Dendritic cell treated with granulocyte-macrophage colony-stimulating factor and Interleukin-4, amounts not matched to agents 40 ng/mL and 50 ng/mL, for 4 days (primary cell): Measurements from ENCODE around the gene MFN2.

Experiments used
- H3K27ac Mint-ChIP-seq: one replicate; pipeline ENCODE4 v1.8.0; 2022; ENCODE audit warnings: mild to moderate bottlenecking, mixed read lengths
- H3K27me3 Mint-ChIP-seq: one replicate; pipeline ENCODE4 v1.8.0; 2022; ENCODE audit warnings: mild to moderate bottlenecking, mixed read lengths
- H3K36me3 Mint-ChIP-seq: one replicate; pipeline ENCODE4 v1.8.0; 2022; ENCODE audit warnings: low read depth, mixed read lengths
- H3K4me1 Mint-ChIP-seq: one replicate; pipeline ENCODE4 v1.8.0; 2022; ENCODE audit warnings: low read depth, mixed read lengths
- H3K4me3 Mint-ChIP-seq: one replicate; pipeline ENCODE4 v1.8.0; 2022; ENCODE audit warnings: mild to moderate bottlenecking, moderate library complexity, mixed read lengths
- H3K9me3 Mint-ChIP-seq: one replicate; pipeline ENCODE4 v1.8.0; 2022; ENCODE audit warnings: mixed read lengths
- intact Hi-C: fragments of 100-400 bp; cut with micrococcal nuclease; formaldehyde crosslinking; loops from one replicate; pipeline ENCODE4 v1.15.0; 2022

Gene MFN2

GRCh38 chr1:11946647-11947046 is 33.6 kb upstream of the MFN2 start:
- intact Hi-C loops, result no loop called here
- Mint-ChIP-seq H3K9me3 (peaks cover 19% of the 10 kb centered on the region), H3K36me3 (peaks cover 97% of the 10 kb centered on the region), H3K4me1 (no peaks in the 10 kb centered on the region), H3K27me3 (no peaks in the 10 kb centered on the region), H3K27ac (no peak overlapping the region), H3K4me3 (no peak overlapping the region)

- Mint-ChIP-seq H3K27me3 (no peaks in the 10 kb centered on the region), H3K9me3 (peaks cover 19% of the 10 kb centered on the region), H3K4me1 (no peaks in the 10 kb centered on the region), H3K27ac (no peak overlapping the region), H3K36me3 (peaks cover 100% of the 10 kb centered on the region), H3K4me3 (no peak overlapping the region)
- intact Hi-C loops, result no loop called here
Measured at GRCh38 chr1:11948822-11949458, 31.3 kb upstream of the MFN2 start.

- peaks cover 9% of the 10 kb centered on the region for H3K9me3 Mint-ChIP-seq
- no peak overlapping the region for H3K4me3 Mint-ChIP-seq
- no peaks in the 10 kb centered on the region for H3K27me3 Mint-ChIP-seq
- peaks cover 100% of the 10 kb centered on the region for H3K36me3 Mint-ChIP-seq
- H3K4me1 Mint-ChIP-seq, result no peaks in the 10 kb centered on the region
- intact Hi-C loops, result no loop called here
- no peak overlapping the region for H3K27ac Mint-ChIP-seq
Measured at GRCh38 chr1:11951901-11952300, 28.3 kb upstream of the MFN2 start.

- no peaks in the 10 kb centered on the region for H3K4me1 Mint-ChIP-seq
- no peak overlapping the region for H3K27ac Mint-ChIP-seq
- H3K9me3 Mint-ChIP-seq, result peaks cover 9% of the 10 kb centered on the region
- peaks cover 100% of the 10 kb centered on the region for H3K36me3 Mint-ChIP-seq
- intact Hi-C loops, result no loop called here
- H3K27me3 Mint-ChIP-seq, result no peaks in the 10 kb centered on the region
- no peak overlapping the region for H3K4me3 Mint-ChIP-seq
Measured at GRCh38 chr1:11952455-11953109, 27.7 kb upstream of the MFN2 start.

- no peak overlapping the region for H3K4me3 Mint-ChIP-seq
- no peak overlapping the region for H3K27ac Mint-ChIP-seq
- peaks cover 100% of the 10 kb centered on the region for H3K36me3 Mint-ChIP-seq
- peaks cover 5% of the 10 kb centered on the region for H3K4me1 Mint-ChIP-seq
- H3K27me3 Mint-ChIP-seq, result no peaks in the 10 kb centered on the region
- no peaks in the 10 kb centered on the region for H3K9me3 Mint-ChIP-seq
- intact Hi-C loops, result no loop called here
Measured at GRCh38 chr1:11955221-11955620, 25.0 kb upstream of the MFN2 start.

- intact Hi-C loops, result no loop called here
- peaks cover 16% of the 10 kb centered on the region for H3K4me1 Mint-ChIP-seq
- H3K36me3 Mint-ChIP-seq, result peaks cover 89% of the 10 kb centered on the region
- H3K9me3 Mint-ChIP-seq, result no peaks in the 10 kb centered on the region
- no peaks in the 10 kb centered on the region for H3K27me3 Mint-ChIP-seq
- H3K27ac Mint-ChIP-seq, result no peak overlapping the region
- H3K4me3 Mint-ChIP-seq, result no peak overlapping the region
Measured at GRCh38 chr1:11957398-11957797, 22.8 kb upstream of the MFN2 start.

GRCh38 chr1:11957897-11958296 is 22.3 kb upstream of the MFN2 start:
- Mint-ChIP-seq H3K36me3 (peaks cover 88% of the 10 kb centered on the region), H3K4me1 (peaks cover 16% of the 10 kb centered on the region), H3K9me3 (no peaks in the 10 kb centered on the region), H3K27me3 (no peaks in the 10 kb centered on the region), H3K27ac (no peak overlapping the region), H3K4me3 (no peak overlapping the region)
- intact Hi-C loops, result no loop called here

GRCh38 chr1:11960276-11960675 is 20.0 kb upstream of the MFN2 start:
- H3K9me3 Mint-ChIP-seq, result no peaks in the 10 kb centered on the region
- intact Hi-C loops, result no loop called here
- H3K36me3 Mint-ChIP-seq, result peaks cover 88% of the 10 kb centered on the region
- peak overlapping the region; percentile 81 for H3K27ac Mint-ChIP-seq
- no peak overlapping the region for H3K4me3 Mint-ChIP-seq
- no peaks in the 10 kb centered on the region for H3K27me3 Mint-ChIP-seq
- peaks cover 16% of the 10 kb centered on the region for H3K4me1 Mint-ChIP-seq

- H3K27ac Mint-ChIP-seq, result peak overlapping the region; percentile 81
- H3K27me3 Mint-ChIP-seq, result no peaks in the 10 kb centered on the region
- H3K36me3 Mint-ChIP-seq, result peaks cover 88% of the 10 kb centered on the region
- H3K4me3 Mint-ChIP-seq, result no peak overlapping the region
- H3K9me3 Mint-ChIP-seq, result no peaks in the 10 kb centered on the region
- H3K4me1 Mint-ChIP-seq, result peaks cover 16% of the 10 kb centered on the region
- intact Hi-C loops, result no loop called here
Measured at GRCh38 chr1:11960715-11961114, 19.5 kb upstream of the MFN2 start.

GRCh38 chr1:11961230-11961629 is 19.0 kb upstream of the MFN2 start:
- H3K27me3 Mint-ChIP-seq, result no peaks in the 10 kb centered on the region
- no peaks in the 10 kb centered on the region for H3K9me3 Mint-ChIP-seq
- H3K27ac Mint-ChIP-seq, result peak overlapping the region; percentile 81
- H3K4me3 Mint-ChIP-seq, result no peak overlapping the region
- peaks cover 88% of the 10 kb centered on the region for H3K36me3 Mint-ChIP-seq
- intact Hi-C loops, result no loop called here
- peaks cover 16% of the 10 kb centered on the region for H3K4me1 Mint-ChIP-seq

- H3K4me3 Mint-ChIP-seq, result no peak overlapping the region
- H3K27me3 Mint-ChIP-seq, result no peaks in the 10 kb centered on the region
- peak overlapping the region; percentile 26 for H3K27ac Mint-ChIP-seq
- H3K36me3 Mint-ChIP-seq, result peaks cover 84% of the 10 kb centered on the region
- intact Hi-C loops, result no loop called here
- no peaks in the 10 kb centered on the region for H3K9me3 Mint-ChIP-seq
- peaks cover 25% of the 10 kb centered on the region for H3K4me1 Mint-ChIP-seq
Measured at GRCh38 chr1:11963622-11964021, 16.6 kb upstream of the MFN2 start.

- peaks cover 84% of the 10 kb centered on the region for H3K36me3 Mint-ChIP-seq
- H3K9me3 Mint-ChIP-seq, result no peaks in the 10 kb centered on the region
- intact Hi-C loops, result no loop called here
- no peak overlapping the region for H3K4me3 Mint-ChIP-seq
- peaks cover 25% of the 10 kb centered on the region for H3K4me1 Mint-ChIP-seq
- no peak overlapping the region for H3K27ac Mint-ChIP-seq
- H3K27me3 Mint-ChIP-seq, result no peaks in the 10 kb centered on the region
Measured at GRCh38 chr1:11964656-11965055, 15.6 kb upstream of the MFN2 start.

GRCh38 chr1:11967028-11967547 is 13.2 kb upstream of the MFN2 start:
- peak overlapping the region; percentile 15 for H3K27ac Mint-ChIP-seq

GRCh38 chr1:11970441-11971185 is 9.6 kb upstream of the MFN2 start:
- no peaks in the 10 kb centered on the region for H3K9me3 Mint-ChIP-seq

More at GRCh38 chr1:11967028-11967547, 13.2 kb upstream of the MFN2 start:
- intact Hi-C loops, result no loop called here
- Mint-ChIP-seq H3K27me3 (no peaks in the 10 kb centered on the region), H3K4me1 (peaks cover 15% of the 10 kb centered on the region), H3K36me3 (peaks cover 89% of the 10 kb centered on the region), H3K4me3 (no peak overlapping the region), H3K9me3 (no peaks in the 10 kb centered on the region)

More at GRCh38 chr1:11970441-11971185, 9.6 kb upstream of the MFN2 start:
- H3K4me3 Mint-ChIP-seq, result no peak overlapping the region
- no peak overlapping the region for H3K27ac Mint-ChIP-seq
- intact Hi-C loops, result no loop called here
- H3K27me3 Mint-ChIP-seq, result no peaks in the 10 kb centered on the region
- peaks cover 90% of the 10 kb centered on the region for H3K36me3 Mint-ChIP-seq
- peaks cover 25% of the 10 kb centered on the region for H3K4me1 Mint-ChIP-seq
